Large intestine (tissue), 3 donors: ENCODE data around the gene PLA2G2A. TPM values are rescaled to one million over a fixed set of nuclear protein-coding genes. Genes with fewer than 3 reads are reported as not detected.

Experiments
- DNase-seq, 2 donors: peaks; one replicate each; pipeline versions ENCODE4 v3.0.0 to v3.0.0-alpha.2; 2013
- H3K27ac ChIP-seq: one replicate; pipeline ENCODE4 v1.5.1; 2013; ENCODE audit warnings: low read length
- H3K27me3 ChIP-seq: 2 replicates; pipeline ENCODE4 v1.6.1; 2013; ENCODE audit warnings: low read length; ENCODE audit not compliant: control insufficient read depth, insufficient read depth
- H3K36me3 ChIP-seq: 2 replicates; pipeline ENCODE4 v1.6.1; 2013; ENCODE audit warnings: low read length; ENCODE audit not compliant: control insufficient read depth, insufficient read depth
- H3K4me1 ChIP-seq: one replicate; pipeline ENCODE4 v1.6.1; 2013; ENCODE audit warnings: low read length; ENCODE audit not compliant: control insufficient read depth, insufficient read depth
- H3K4me3 ChIP-seq: one replicate; pipeline ENCODE4 v1.5.1; 2013; ENCODE audit warnings: low read length
- H3K9me3 ChIP-seq: one replicate; pipeline ENCODE4 v1.6.1; 2013; ENCODE audit warnings: mild to moderate bottlenecking, low read depth, low read length, moderate library complexity; ENCODE audit not compliant: control insufficient read depth
- WGBS: methylation state at CpG from one replicate; pipeline ENCODE4 v1.1.5; 2013; ENCODE audit warnings: low lambda C conversion rate; ENCODE audit not compliant: insufficient coverage; 5-methylcytosine and 5-hydroxymethylcytosine counted together
- polyA plus RNA-seq: library from polyadenylated mRNA; unstranded; fragments of 120-200 nt; gene quantifications from one replicate; pipeline ENCODE4 v1.2.1, GENCODE V29; 2013

The PLA2G2A gene
- polyA plus RNA-seq, 1 donor = 14.7 TPM

- Histone ChIP-seq H3K9me3 (peaks cover 8% of the 10 kb centered on the region), H3K4me1 (no peaks in the 10 kb centered on the region), H3K27me3 (no peaks in the 10 kb centered on the region), H3K4me3 (no peak overlapping the region), H3K27ac (no peak overlapping the region), H3K36me3 (no peaks in the 10 kb centered on the region)
- WGBS = no CpG with 5 or more reads among the region's 11 CpGs
- no peak for DNase-seq
These were observed 23.8 kb downstream of the PLA2G2A start for GRCh38 chr1:19955534-19956170.

- Histone ChIP-seq H3K4me1 (no peaks in the 10 kb centered on the region), H3K27ac (no peak overlapping the region), H3K9me3 (peaks cover 8% of the 10 kb centered on the region), H3K4me3 (no peak overlapping the region), H3K36me3 (no peaks in the 10 kb centered on the region), H3K27me3 (no peaks in the 10 kb centered on the region)
- no CpG with 5 or more reads among the region's 2 CpGs for WGBS
- no peak for DNase-seq
These were observed 25.4 kb downstream of the PLA2G2A start for GRCh38 chr1:19954059-19954458.

GRCh38 chr1:19949016-19949415, 30.4 kb downstream of the PLA2G2A start:
- no peak for DNase-seq
- peaks cover 3% of the 10 kb centered on the region for H3K9me3 ChIP-seq
- H3K4me3 ChIP-seq = no peak overlapping the region
- no peaks in the 10 kb centered on the region for H3K4me1 ChIP-seq
- no peak overlapping the region for H3K27ac ChIP-seq
- WGBS = no CpG with 5 or more reads among the region's 2 CpGs
- no peaks in the 10 kb centered on the region for H3K36me3 ChIP-seq
- H3K27me3 ChIP-seq = no peaks in the 10 kb centered on the region

GRCh38 chr1:19946971-19947370, 32.4 kb downstream of the PLA2G2A start:
- Histone ChIP-seq H3K36me3 (no peaks in the 10 kb centered on the region), H3K27me3 (no peaks in the 10 kb centered on the region), H3K9me3 (no peaks in the 10 kb centered on the region), H3K27ac (no peak overlapping the region), H3K4me1 (no peaks in the 10 kb centered on the region), H3K4me3 (no peak overlapping the region)
- WGBS = 48% methylated on average over 2 of the region's 3 CpGs
- no peak for DNase-seq

- Histone ChIP-seq H3K27me3 (no peaks in the 10 kb centered on the region), H3K36me3 (no peaks in the 10 kb centered on the region), H3K9me3 (no peaks in the 10 kb centered on the region), H3K4me3 (no peak overlapping the region), H3K4me1 (no peaks in the 10 kb centered on the region), H3K27ac (no peak overlapping the region)
- 22% methylated on average over 5 of the region's 6 CpGs for WGBS
- DNase-seq = no peak
These were observed 33.1 kb downstream of the PLA2G2A start for GRCh38 chr1:19946331-19946751.

- Histone ChIP-seq H3K9me3 (no peaks in the 10 kb centered on the region), H3K27ac (no peak overlapping the region), H3K4me1 (no peaks in the 10 kb centered on the region), H3K4me3 (no peak overlapping the region), H3K27me3 (no peaks in the 10 kb centered on the region), H3K36me3 (no peaks in the 10 kb centered on the region)
- DNase-seq = no peak
- WGBS = 40% methylated on average over 1 of the region's 2 CpGs
These were observed 33.5 kb downstream of the PLA2G2A start for GRCh38 chr1:19945914-19946313.

GRCh38 chr1:19942657-19943056, 36.8 kb downstream of the PLA2G2A start:
- no peak for DNase-seq

GRCh38 chr1:19942088-19942487, 37.3 kb downstream of the PLA2G2A start:
- no peak for DNase-seq
- no peaks in the 10 kb centered on the region for H3K36me3 ChIP-seq
- no peak overlapping the region for H3K4me3 ChIP-seq
- H3K4me1 ChIP-seq = no peaks in the 10 kb centered on the region
- WGBS = no CpG with 5 or more reads among the region's 3 CpGs
- H3K27me3 ChIP-seq = no peaks in the 10 kb centered on the region
- H3K9me3 ChIP-seq = no peaks in the 10 kb centered on the region
- H3K27ac ChIP-seq = no peak overlapping the region

More at GRCh38 chr1:19942657-19943056, 36.8 kb downstream of the PLA2G2A start:
- no peaks in the 10 kb centered on the region for H3K4me1 ChIP-seq
- no peak overlapping the region for H3K27ac ChIP-seq
- no peaks in the 10 kb centered on the region for H3K27me3 ChIP-seq
- H3K36me3 ChIP-seq = no peaks in the 10 kb centered on the region
- no peak overlapping the region for H3K4me3 ChIP-seq
- WGBS = 100% methylated on average over 2 of the region's 2 CpGs
- H3K9me3 ChIP-seq = no peaks in the 10 kb centered on the region

- Histone ChIP-seq H3K9me3 (no peaks in the 10 kb centered on the region), H3K36me3 (no peaks in the 10 kb centered on the region), H3K27ac (no peak overlapping the region), H3K4me3 (no peak overlapping the region), H3K27me3 (no peaks in the 10 kb centered on the region), H3K4me1 (no peaks in the 10 kb centered on the region)
- WGBS = no CpG with 5 or more reads among the region's 3 CpGs
- DNase-seq = no peak
These were observed 38.2 kb downstream of the PLA2G2A start for GRCh38 chr1:19941206-19941568.

GRCh38 chr1:19940486-19941205, 38.8 kb downstream of the PLA2G2A start:
- WGBS = no CpG with 5 or more reads among the region's 7 CpGs
- H3K4me1 ChIP-seq = no peaks in the 10 kb centered on the region
- DNase-seq = no peak
- H3K27ac ChIP-seq = no peak overlapping the region
- H3K4me3 ChIP-seq = no peak overlapping the region
- no peaks in the 10 kb centered on the region for H3K27me3 ChIP-seq
- no peaks in the 10 kb centered on the region for H3K9me3 ChIP-seq
- H3K36me3 ChIP-seq = no peaks in the 10 kb centered on the region

- H3K4me3 ChIP-seq = no peak overlapping the region
- no peaks in the 10 kb centered on the region for H3K27me3 ChIP-seq
- no peak for DNase-seq
- no peaks in the 10 kb centered on the region for H3K36me3 ChIP-seq
- H3K4me1 ChIP-seq = no peaks in the 10 kb centered on the region
- no peak overlapping the region for H3K27ac ChIP-seq
- WGBS = no CpG with 5 or more reads among the region's 1 CpG
- peaks cover 5% of the 10 kb centered on the region for H3K9me3 ChIP-seq
These were observed 40.9 kb downstream of the PLA2G2A start for GRCh38 chr1:19938472-19938871.
